HG03432 (cell line): Measurements from ENCODE around the gene GNB1.

Experiments used
- ATAC-seq: cut with Tn5 transposase; IDR thresholded peaks from one replicate; pipeline ENCODE4 v1.9.1; 2021; ENCODE audit warnings: mild to moderate bottlenecking, moderate library complexity; ENCODE audit not compliant: unreplicated experiment

Gene GNB1

GRCh38 chr1:1922956-1923833 is 32.3 kb upstream of the GNB1 start:
- no peak for ATAC-seq

DNA sequence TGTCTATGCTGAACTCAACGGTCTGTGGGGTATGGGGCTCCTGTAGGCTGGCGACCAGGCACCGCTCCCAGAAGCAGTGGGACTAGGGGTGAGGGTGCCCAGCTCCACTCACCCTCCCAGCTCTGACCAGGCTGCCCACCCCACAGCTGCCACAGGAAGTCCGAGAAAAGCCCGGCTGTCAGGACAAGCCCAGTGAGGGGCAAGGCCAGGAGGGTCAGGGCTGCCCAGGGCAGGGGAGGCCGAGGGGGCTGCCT is 31.7 kb upstream of the GNB1 start:
- no peak for ATAC-seq

GRCh38 chr1:1921901-1922701 is 31.2 kb upstream of the GNB1 start:
- no peak for ATAC-seq

GRCh38 chr1:1921459-1921862 is 30.6 kb upstream of the GNB1 start:
- no peak for ATAC-seq

DNA sequence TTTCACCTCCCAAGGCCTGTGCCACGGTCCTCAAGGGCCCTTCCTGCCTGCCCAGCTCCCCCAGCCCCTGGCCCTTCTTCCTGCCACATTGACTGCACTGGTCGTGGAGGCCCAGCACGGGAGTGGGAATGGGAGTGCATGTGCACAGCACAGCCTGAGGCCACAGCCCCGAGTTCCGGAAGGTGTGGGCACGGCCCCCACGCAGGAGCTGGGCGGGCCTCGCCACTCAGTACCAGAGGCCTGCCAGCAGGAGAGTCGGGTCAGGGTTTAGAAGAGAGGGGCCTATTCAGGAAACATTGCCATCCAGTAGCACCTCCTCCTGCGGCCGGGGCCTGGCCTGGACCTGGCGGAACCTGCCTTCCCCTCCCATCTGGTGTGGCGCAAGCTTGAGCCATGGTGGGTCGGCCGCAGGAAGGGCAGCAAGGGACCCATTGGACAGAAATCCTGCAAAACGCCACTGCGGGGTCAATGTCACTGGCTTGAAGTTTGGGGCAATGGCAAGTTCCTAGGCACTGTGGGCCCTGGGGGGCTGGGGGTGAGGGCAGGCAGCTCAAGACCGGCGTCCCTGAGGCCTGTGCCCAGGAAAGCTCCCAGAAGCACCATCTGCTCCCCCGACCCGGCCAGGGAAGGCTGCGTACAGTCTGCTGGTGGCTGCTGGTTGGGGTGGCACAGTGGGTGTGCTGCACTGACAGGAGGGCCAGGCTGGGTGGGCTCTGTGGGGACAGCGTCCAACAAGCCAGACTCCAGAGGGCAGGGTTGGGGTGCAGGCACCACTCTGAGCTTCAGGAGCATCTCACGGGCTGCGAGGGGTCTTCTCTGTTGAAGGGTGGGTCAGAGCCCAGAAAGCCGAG is 29.9 kb upstream of the GNB1 start:
- no peak for ATAC-seq

- no peak for ATAC-seq
These were observed 29.2 kb upstream of the GNB1 start for GRCh38 chr1:1920057-1920607.

DNA sequence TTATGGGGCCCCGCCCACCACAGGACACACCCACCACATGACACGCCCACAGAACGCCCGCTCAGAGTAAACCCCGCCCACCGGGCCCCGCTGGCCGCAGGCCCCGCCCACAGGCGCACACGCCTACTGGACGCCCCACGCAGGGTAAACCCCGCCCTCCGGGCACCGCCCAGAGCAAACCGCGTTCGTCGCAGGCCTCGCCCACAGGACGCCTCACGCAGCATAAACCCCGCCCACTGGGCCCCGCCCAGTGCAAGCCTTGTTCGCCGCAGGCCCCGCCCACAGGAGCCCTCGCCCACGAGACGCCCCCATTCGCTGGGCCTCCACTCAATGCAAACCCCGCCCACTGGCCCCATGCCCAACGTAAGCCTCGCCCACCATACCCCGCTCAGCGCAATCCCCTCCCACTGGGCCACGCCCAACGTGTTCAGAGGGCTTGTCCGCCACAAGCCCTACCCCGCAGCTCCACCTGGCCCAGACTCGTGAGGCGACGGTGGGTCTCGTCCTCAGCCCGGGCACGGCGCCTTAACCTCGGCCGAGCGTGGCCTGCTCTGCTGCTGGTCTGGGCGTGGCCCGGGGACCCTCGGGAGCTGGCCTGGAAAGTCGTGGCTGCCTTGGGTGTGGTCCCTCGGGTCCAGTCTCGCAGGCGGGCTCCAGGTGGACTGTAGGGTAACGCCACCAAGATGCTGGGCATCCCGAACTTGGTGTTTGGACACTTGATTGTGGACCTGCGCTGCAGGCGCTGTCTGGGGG is 28.6 kb upstream of the GNB1 start:
- ATAC-seq = peak; percentile 74

GRCh38 chr1:1918901-1919303 is 28.0 kb upstream of the GNB1 start, which contains the start of gene TMEM52:
TSS of gene TMEM52 (minus strand) at chr1:1919279. CDS start at chr1:1919265, 14 bp downstream.
- no peak for ATAC-seq

GRCh38 chr1:1917995-1918900 is 27.4 kb upstream of the GNB1 start:
- no peak for ATAC-seq

DNA sequence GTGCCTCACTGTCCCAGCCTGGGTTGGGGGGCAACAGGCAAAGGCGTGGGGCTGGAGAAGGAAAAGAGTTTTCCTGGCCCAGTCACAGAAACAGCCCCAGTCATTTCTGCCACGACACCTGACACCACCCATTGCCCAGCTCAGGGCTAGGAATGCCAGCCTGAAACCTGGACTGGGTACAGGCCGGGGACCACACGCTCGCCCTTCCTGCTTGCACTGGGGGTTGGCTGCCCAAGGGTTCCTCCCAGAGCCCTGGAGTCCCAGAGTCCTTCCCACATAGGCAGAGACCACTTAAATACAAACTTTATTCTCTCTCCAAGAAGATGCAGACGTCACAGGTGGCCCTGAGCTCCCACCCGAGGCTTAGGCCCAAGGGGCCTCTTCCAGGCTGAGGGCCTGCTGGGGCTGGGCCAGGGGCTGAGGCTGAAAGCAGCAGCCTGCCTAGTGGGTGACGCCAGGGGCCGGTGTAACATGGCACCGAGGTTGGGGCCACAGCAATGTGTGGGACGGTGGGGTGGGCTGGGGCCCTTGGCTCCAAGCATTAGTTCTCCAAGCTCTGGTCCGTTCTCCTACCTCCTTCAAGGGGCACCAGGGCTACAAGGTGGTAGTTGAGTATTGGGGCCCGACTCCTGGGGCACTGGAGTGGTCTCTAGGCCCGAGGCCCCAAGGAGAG is 26.6 kb upstream of the GNB1 start:
- ATAC-seq = no peak

DNA sequence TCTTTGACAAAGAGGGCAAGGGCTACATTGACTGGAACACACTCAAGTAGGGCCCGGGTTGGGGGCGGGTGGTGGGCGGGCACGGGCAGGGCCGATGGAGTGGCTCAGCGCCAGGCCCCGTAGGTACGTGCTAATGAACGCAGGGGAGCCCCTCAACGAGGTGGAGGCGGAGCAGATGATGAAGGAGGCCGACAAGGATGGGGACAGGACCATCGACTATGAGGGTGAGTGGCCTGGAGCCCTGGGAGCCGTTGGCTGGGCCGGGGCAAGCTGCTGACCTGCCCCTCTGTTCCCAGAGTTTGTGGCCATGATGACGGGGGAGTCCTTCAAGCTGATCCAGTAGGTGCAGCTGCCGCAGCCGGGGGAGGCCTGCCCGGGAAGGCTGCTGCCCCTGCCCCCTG is 26.0 kb upstream of the GNB1 start:
- no peak for ATAC-seq

- no peak for ATAC-seq
These were observed 25.3 kb upstream of the GNB1 start for GRCh38 chr1:1915911-1916840.

- ATAC-seq = no peak
These were observed 24.2 kb upstream of the GNB1 start, which contains the start of gene CALML6 for GRCh38 chr1:1914971-1915692. TSS of gene CALML6 (plus strand) at chr1:1915260. CDS start at chr1:1915281, 21 bp downstream.

- no peak for ATAC-seq
These were observed 23.4 kb upstream of the GNB1 start for GRCh38 chr1:1914101-1914970.

DNA sequence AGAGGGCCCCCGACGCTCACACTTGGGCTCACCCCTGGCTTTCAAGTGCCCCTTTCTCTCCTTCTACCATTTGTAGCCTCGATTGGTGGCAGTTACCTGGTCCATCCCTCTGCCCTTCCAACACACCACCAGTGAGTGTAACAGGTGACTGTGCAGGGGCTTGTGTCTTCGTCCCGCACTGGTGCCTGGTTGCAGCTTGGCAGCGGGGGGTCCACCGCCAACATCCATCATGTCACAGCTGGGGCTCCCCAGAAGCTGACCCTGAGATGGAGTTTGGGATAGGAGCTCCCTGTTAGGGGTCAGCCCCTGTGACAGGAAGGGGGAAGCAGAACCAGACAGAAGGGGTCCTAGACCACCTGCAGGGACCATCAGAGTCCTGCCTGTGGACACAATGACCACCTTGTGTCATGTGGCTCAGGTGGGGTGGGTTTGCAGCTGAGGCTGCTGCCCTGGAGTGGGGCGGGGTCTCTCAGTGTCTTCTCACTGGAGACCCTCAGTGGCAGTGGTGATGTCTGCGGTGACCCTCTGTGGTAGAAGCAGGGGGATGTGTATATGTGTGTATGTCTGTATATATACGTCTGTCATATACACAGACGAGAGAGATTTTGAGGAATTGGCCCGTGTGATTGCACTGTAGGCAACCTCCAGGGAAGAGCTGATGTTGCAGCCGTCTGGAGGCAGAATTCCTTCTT is 20.6 kb upstream of the GNB1 start:
- ATAC-seq = no peak
